Activated naive CD4-positive, alpha-beta T cell treated with anti-CD3 and anti-CD28 coated beads, Interleukin-2, amount 50 U/mL, for 72 hours (primary cell): ENCODE measurements around the gene TMF1. TPM values are rescaled to one million over a fixed set of nuclear protein-coding genes. Genes with fewer than 3 reads are reported as not detected.
A peak's percentile ranks its signal among the peaks of the same experiment; 100 is the strongest.

Experiments used
- ATAC-seq, 2 donors: fragments of 150-1000 bp; cut with Tn5 transposase; 2 replicates each; pipeline ENCODE4 v1.10.0; 2021; ENCODE audit warnings: mild to moderate bottlenecking in 2 of 2, moderate library complexity in 2 of 2
- DNase-seq, 2 donors: peaks; one replicate each; pipeline ENCODE4 v3.0.0; 2021 to 2022; ENCODE audit warnings: low spot score in 2 of 2
- H3K27ac Mint-ChIP-seq, 2 donors: one replicate each; pipeline ENCODE4 v1.8.0; 2022; ENCODE audit warnings: mild to moderate bottlenecking in 2 of 2, mixed read lengths in 2 of 2
- H3K36me3 Mint-ChIP-seq, 2 donors: one replicate each; pipeline ENCODE4 v1.8.0; 2022; ENCODE audit warnings: mixed read lengths in 2 of 2
- H3K9me3 Mint-ChIP-seq, 2 donors: one replicate each; pipeline ENCODE4 v1.8.0; 2022; ENCODE audit warnings: mixed read lengths in 2 of 2
- total RNA-seq, 2 donors: library from RNA; stranded (reverse); gene quantifications; one replicate each; pipeline ENCODE4 v1.2.3, GENCODE V29; 2022

Gene TMF1
- total RNA-seq, 2 donors from 2014 or later, result 43.2 to 44.3 TPM

DNA sequence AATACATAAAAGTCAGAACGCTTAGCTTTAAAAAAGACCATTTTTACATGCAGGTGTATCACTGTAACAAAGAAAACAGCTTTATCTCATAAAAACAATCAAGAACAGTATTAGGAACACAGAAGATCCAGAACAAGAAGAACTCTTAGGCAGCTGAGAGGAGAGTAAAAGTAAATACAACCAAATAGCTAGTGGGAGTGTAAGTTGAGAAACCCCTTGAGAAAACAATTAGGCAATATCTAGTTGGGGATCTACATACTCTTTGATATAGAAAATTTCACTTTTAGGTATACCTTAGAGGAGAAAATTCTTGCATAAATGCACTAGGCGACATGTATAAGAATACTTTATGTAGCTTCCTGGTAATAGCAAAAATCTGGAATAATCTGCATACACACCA, 7.5 kb downstream of the TMF1 start:
- Mint-ChIP-seq H3K36me3 (peaks cover 23 to 26% of the 10 kb centered on the region in 2 donors), H3K27ac (no peak overlapping the region), H3K9me3 (no peaks in the 10 kb centered on the region)
- DNase-seq (no peak), ATAC-seq (no peak)

- peak; percentile 14 to 80 for ATAC-seq
- no peaks in the 10 kb centered on the region for H3K9me3 Mint-ChIP-seq
- peak overlapping the region in 1 of 2 donors; percentile 44 for H3K27ac Mint-ChIP-seq
- peaks cover 14 to 44% of the 10 kb centered on the region in 2 donors for H3K36me3 Mint-ChIP-seq
- no peak for DNase-seq
Observed at GRCh38 chr3:69033470-69033869, 18.7 kb downstream of the TMF1 start.

DNA sequence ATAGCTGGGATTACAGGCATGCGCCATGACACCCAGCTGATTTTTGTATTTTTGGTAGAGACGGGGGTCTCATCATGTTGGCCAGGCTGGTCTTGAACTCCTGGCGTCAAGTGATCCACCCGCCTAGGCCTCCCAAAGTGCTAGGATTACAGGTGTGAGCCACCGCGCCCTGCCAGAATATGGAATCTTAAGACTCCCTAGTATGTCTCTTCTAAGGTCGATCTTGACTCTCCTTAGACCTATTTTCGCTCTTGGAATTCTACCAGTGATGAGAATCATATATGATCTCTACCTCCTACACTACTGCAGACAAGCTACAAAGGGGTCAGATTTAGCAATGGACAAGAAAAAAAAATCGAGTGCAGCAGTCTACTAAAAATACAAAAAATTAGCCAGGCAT, 19.4 kb downstream of the TMF1 start:
- ATAC-seq (no peak), DNase-seq (no peak)
- peaks cover 14 to 50% of the 10 kb centered on the region in 2 donors for H3K36me3 Mint-ChIP-seq
- H3K9me3 Mint-ChIP-seq, result no peaks in the 10 kb centered on the region
- peak overlapping the region; percentile 75 to 78 for H3K27ac Mint-ChIP-seq

DNA sequence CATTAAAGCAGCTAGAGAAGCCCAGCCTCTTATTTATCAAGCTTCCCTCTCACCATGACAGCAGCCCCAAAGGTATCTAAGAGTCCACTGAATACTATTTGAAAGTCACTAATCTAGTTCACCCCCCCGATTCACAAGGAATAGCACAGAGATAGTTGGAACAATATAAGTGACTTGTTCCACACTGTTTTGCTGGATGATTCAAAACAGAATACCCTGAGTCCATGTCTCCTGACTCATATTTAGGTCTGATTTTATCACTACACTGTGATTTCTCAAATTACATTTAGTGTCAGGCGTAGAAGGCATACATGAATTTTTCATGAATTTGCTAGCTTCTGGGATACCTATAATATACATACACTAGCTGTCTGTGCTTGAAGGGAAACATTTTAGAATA, 20.0 kb downstream of the TMF1 start:
- Mint-ChIP-seq H3K9me3 (no peaks in the 10 kb centered on the region), H3K27ac (peak overlapping the region in 1 of 2 donors; percentile 72), H3K36me3 (peaks cover 14 to 51% of the 10 kb centered on the region in 2 donors)
- DNase-seq, result no peak
- ATAC-seq, result peak; percentile 61 to 62

DNA sequence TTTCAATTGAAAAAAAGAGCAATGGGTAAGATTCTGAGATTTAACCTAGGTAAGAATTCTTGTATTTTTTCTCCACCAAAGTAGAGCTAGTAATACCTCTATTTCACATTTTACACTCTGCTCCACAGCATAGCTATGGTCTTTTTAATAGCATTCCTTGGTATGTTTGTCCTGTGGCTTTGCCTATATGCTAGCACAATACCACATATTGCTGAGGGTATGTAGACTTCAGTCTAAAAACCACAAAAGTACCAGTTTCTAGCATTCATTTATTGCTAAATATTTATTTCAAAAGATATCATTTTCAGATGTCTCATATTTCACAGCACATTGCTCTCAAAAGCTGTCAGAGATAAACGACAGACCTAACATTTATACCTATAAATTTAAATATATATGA, 20.5 kb downstream of the TMF1 start:
- peaks cover 14 to 47% of the 10 kb centered on the region in 2 donors for H3K36me3 Mint-ChIP-seq
- H3K27ac Mint-ChIP-seq, result no peak overlapping the region
- H3K9me3 Mint-ChIP-seq, result no peaks in the 10 kb centered on the region
- DNase-seq, result no peak
- ATAC-seq, result no peak

- H3K9me3 Mint-ChIP-seq, result no peaks in the 10 kb centered on the region
- no peak for DNase-seq
- ATAC-seq, result no peak
- H3K36me3 Mint-ChIP-seq, result peaks cover 10 to 17% of the 10 kb centered on the region in 2 donors
- H3K27ac Mint-ChIP-seq, result no peak overlapping the region
Observed at GRCh38 chr3:69020857-69021256, 31.3 kb downstream of the TMF1 start.

GRCh38 chr3:69020424-69020823, 31.7 kb downstream of the TMF1 start:
- Mint-ChIP-seq H3K36me3 (peaks cover 5 to 13% of the 10 kb centered on the region in 2 donors), H3K27ac (no peak overlapping the region), H3K9me3 (no peaks in the 10 kb centered on the region)
- DNase-seq (no peak), ATAC-seq (no peak)

GRCh38 chr3:69016901-69017300, 35.2 kb downstream of the TMF1 start:
- peaks cover 5 to 17% of the 10 kb centered on the region in 2 donors for H3K36me3 Mint-ChIP-seq
- ATAC-seq, result no peak
- no peaks in the 10 kb centered on the region for H3K9me3 Mint-ChIP-seq

DNA sequence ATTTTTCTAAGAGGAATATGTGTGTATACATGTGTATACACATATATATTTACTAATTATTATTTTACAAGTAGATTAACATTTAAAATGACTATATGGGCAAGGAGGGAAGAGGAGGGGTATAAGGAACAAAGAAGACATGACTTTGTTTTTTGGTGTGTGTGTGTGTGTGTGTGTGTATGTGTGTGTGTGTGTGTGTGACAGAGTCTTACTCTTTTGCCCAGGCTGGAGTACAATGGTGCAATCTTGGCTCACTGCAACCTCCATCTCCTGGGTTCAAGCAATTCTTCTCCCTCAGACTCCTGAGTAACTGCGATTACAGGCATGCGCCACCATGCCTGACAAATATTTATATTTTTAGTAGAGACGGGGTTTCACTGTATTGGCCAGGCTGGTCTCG, 36.0 kb downstream of the TMF1 start:
- DNase-seq (no peak), ATAC-seq (no peak)
- Mint-ChIP-seq H3K9me3 (no peaks in the 10 kb centered on the region), H3K27ac (no peak overlapping the region), H3K36me3 (peaks cover 5 to 17% of the 10 kb centered on the region in 2 donors)

More at GRCh38 chr3:69016901-69017300, 35.2 kb downstream of the TMF1 start:
- no peak for DNase-seq
- H3K27ac Mint-ChIP-seq, result no peak overlapping the region

GRCh38 chr3:69014022-69014580, 38.0 kb downstream of the TMF1 start:
- ATAC-seq (no peak), DNase-seq (no peak)

DNA sequence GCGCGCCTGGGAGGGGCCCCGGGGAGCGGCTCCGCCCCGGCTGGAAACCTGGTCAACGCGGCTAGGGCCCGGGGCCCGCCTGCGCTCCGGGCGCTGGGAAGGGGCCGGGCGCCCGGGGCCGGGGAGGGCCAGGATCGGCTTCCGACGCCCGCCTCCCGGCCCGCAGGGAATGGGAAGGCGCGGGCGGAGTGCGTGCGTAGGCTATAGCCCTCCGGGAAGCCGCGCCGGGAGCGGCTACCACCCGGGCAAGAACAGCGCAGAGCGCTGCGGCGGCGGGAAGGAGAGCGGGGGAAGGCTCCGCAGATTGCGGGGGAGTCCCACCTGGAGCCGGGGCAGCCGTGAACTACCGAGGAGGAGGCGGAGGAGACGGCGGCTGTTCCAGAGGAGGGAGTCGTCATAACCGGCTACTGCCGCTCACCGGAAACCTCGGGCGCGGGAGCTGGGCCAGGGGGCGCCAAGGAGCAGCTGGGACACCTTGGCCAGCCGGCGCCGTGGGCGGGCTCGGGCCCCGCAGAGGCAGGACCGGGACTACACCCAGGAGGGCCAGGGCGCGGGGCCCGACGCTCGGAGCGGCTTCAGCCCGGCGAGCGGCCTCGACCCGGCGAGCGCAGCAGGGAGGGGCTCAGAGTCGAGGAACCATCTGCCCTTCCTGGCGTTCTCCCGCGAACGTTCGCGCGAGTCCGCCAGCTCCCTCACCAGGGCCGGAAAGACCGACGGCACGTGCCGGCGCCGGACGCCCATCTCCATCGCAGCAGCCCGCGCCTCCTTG, 38.7 kb downstream of the TMF1 start, which contains the start of gene EOGT:
Gene EOGT, minus strand, starts transcription at position 432 of the 769 bp plus-strand sequence. CDS start 3,838 bp downstream, outside the sequence.
- DNase-seq (peak; percentile 83 to 87), ATAC-seq (peak; percentile 86 to 87)
- Mint-ChIP-seq H3K36me3 (peaks cover 5 to 17% of the 10 kb centered on the region in 2 donors), H3K27ac (peak within 1 kb of the TSS; percentile 84 to 96), H3K9me3 (no peaks in the 10 kb centered on the region)

More at GRCh38 chr3:69014022-69014580, 38.0 kb downstream of the TMF1 start:
- Mint-ChIP-seq H3K36me3 (peaks cover 5 to 17% of the 10 kb centered on the region in 2 donors), H3K9me3 (no peaks in the 10 kb centered on the region), H3K27ac (peak overlapping the region; percentile 81 to 84)

- peak overlapping the region; percentile 84 to 96 for H3K27ac Mint-ChIP-seq
- no peak for ATAC-seq
- peaks cover 5 to 17% of the 10 kb centered on the region in 2 donors for H3K36me3 Mint-ChIP-seq
- no peaks in the 10 kb centered on the region for H3K9me3 Mint-ChIP-seq
- no peak for DNase-seq
Observed at GRCh38 chr3:69012800-69013252, 39.3 kb downstream of the TMF1 start.

DNA sequence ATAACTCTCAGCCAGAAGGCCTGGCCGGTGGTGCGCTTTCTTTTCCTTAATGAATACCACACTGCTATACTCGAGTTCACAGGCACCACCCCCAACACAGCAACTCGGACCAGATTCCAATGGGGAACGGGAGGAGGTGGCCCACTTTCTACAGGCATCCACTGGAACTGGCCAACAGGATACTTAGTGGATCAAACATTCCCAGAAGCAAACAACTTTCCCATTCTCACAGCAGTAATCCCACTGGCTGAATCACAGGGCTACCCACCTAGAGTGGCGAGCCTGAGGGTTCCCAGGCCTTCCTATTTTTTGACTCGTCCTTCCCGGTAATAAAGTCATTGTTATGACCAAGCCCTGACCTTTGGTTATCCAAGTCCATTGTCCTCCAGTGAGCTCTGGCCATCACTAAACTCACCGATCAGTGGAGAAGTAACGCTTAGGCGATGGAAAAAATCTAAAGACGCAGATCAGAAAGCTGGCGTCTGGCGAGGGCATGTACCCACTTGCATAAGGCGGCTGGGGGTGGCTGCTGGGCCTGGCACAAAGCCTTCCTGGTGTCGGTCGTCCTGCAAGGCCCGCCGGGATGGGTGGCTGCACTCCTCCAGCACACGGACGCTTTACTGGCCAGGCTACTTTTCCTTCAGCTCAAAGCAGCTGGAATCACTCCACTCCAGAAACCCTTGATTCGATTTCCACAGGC, 39.9 kb downstream of the TMF1 start:
- DNase-seq, result no peak
- Mint-ChIP-seq H3K36me3 (peaks cover 5 to 12% of the 10 kb centered on the region in 2 donors), H3K27ac (peak overlapping the region; percentile 84 to 96), H3K9me3 (no peaks in the 10 kb centered on the region)
- no peak for ATAC-seq

DNA sequence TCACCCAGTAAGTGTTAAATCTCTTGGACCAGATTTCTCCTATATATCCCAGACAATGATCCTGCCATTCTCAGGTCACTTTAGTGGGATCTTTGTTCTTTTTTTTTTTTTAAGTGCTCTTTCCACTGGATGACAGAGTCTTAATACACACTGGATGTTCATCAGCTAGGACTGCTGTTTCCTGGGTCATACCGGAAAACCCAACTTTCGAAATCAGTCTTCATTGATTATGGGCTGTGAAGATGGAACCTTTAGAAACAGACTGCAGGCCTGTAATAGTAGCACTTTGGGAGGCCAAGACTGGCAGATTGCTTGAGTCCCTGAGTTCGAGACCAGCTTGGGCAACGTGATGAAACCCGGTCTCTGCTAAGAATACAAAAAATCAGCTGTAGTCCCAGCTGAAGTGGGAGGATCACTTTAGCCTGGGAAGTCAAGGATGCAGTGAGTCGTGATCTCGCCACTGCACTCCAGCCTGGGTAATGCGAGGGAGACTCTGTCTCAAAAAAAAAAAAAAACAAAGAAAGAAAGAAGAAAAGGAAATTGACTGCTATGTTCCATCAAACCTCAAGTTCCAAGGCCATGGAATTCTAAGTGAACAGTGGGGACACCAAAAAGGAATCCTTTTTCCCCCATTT, 40.9 kb downstream of the TMF1 start:
- DNase-seq (no peak), ATAC-seq (no peak)
- Mint-ChIP-seq H3K36me3 (peaks cover 5 to 6% of the 10 kb centered on the region in 2 donors), H3K27ac (no peak overlapping the region), H3K9me3 (no peaks in the 10 kb centered on the region)

DNA sequence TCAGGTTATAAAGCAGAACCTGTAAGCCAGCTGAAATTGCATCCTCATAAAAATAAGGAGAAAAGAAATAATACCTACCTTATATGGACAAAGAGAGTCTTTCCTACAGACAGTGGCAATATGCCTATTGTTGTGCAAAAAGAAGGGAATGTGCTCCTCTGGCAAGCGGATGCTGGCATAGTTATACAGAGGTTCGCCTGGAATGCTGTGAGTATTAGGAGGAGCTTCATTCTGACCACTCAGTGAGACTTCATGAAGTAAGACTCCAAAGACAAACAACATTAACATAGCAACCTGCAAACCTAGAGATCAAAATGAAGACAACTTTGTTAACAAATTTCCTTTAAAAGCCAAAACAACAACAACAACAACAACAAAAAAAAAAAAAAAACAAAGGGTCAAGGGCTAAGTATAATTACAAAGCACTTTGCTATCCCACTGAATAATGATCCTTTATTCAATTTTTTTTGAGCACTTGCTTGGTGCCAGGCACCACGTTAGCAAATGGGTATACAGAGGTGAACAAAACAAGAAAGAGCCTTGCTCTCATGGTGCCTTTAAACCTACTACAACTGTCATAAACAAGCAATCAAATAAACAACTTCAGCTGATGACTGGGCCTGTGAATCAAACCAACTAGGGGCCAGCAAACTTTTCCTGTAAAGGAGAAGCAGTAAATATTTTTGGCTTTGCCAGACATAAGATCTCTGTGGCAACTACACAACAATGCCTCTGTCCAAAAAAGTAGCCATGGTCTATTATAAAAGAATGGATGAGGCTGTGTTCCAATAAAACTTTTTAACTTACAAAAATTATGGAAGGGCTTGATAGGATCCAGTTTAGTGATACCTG, 42.3 kb downstream of the TMF1 start:
- ATAC-seq (no peak), DNase-seq (no peak)
- peaks cover 0 to 11% of the 10 kb centered on the region in 2 donors for H3K36me3 Mint-ChIP-seq
- no peak overlapping the region for H3K27ac Mint-ChIP-seq
- no peaks in the 10 kb centered on the region for H3K9me3 Mint-ChIP-seq

DNA sequence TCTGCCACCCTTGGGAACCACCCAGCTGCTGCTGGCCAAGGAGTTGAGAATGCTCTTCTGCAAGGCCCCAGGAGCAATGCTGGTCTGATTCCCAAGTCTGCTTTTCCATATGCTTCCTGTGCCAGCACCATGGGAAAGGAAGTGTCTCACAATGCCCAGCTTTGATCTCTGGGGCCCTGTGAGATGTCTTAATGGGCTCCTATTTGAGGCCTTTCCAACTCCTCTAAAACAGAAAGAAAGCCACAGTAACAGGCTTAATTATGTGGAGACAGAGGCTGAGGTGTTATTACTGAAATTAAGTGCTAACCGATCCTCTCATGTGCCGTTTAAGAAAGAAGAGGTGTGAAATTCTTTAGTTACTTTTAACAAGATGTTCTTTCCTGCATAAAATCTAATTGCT, 43.2 kb downstream of the TMF1 start:
- no peaks in the 10 kb centered on the region for H3K9me3 Mint-ChIP-seq
- no peak overlapping the region for H3K27ac Mint-ChIP-seq
- no peak for DNase-seq
- ATAC-seq, result no peak
- H3K36me3 Mint-ChIP-seq, result peaks cover 0 to 11% of the 10 kb centered on the region in 2 donors
